KMS-11 (cell line): ENCODE results near the gene GCAT.

Experiments used
- H2AFZ ChIP-seq: fragments of 200-600 bp; sonication (generic); 2 replicates; pipeline ENCODE4 v1.6.1; 2016; ENCODE audit warnings: antibody characterized with exemption, mixed run types, low read depth
- H3K27ac ChIP-seq: fragments of 200-600 bp; sonication (generic); 2 replicates; pipeline ENCODE4 v1.6.1; 2016; ENCODE audit warnings: mild to moderate bottlenecking, mixed run types
- H3K27me3 ChIP-seq: fragments of 200-600 bp; sonication (generic); 2 replicates; pipeline ENCODE4 v1.6.1; 2017; ENCODE audit warnings: mild to moderate bottlenecking, low read depth, mixed run types, moderate library complexity; ENCODE audit not compliant: insufficient read depth
- H3K36me3 ChIP-seq: fragments of 200-600 bp; sonication (generic); 2 replicates; pipeline ENCODE4 v1.6.1; 2017; ENCODE audit warnings: mild to moderate bottlenecking, mixed run types; ENCODE audit not compliant: insufficient read depth
- H3K4me1 ChIP-seq: fragments of 200-600 bp; sonication (generic); 2 replicates; pipeline ENCODE4 v1.6.1; 2016; ENCODE audit warnings: mild to moderate bottlenecking, low read depth, mixed run types; ENCODE audit not compliant: poor library complexity, severe bottlenecking
- H3K4me2 ChIP-seq: fragments of 200-600 bp; sonication (generic); 2 replicates; pipeline ENCODE4 v1.7.0; 2016; ENCODE audit warnings: mild to moderate bottlenecking, mixed run types
- H3K4me3 ChIP-seq: fragments of 200-600 bp; sonication (generic); IDR thresholded peaks from 2 replicates; pipeline ENCODE4 v1.6.1; 2017; ENCODE audit warnings: low read depth, low read length, mixed read lengths; ENCODE audit not compliant: insufficient read depth
- H3K79me2 ChIP-seq: fragments of 200-600 bp; sonication (generic); 2 replicates; pipeline ENCODE4 v1.6.1; 2016; ENCODE audit warnings: low read depth, mixed run types; ENCODE audit not compliant: insufficient read depth
- H3K9ac ChIP-seq: fragments of 200-600 bp; sonication (generic); 2 replicates; pipeline ENCODE4 v1.6.1; 2016; ENCODE audit warnings: mild to moderate bottlenecking, mixed run types
- H4K20me1 ChIP-seq: fragments of 200-600 bp; sonication (generic); 2 replicates; pipeline ENCODE4 v1.6.1; 2016; ENCODE audit warnings: mild to moderate bottlenecking, mixed run types; ENCODE audit not compliant: insufficient read depth
- TF ChIP-seq, protein P1 (sequence below): fragments of 200-600 bp; sonication (generic); conservative IDR thresholded peaks from 2 replicates; pipeline ENCODE4 v1.6.1; 2017; ENCODE audit warnings: low read depth, mild to moderate bottlenecking, antibody characterized with exemption, low read length, moderate library complexity, mixed read lengths

GCAT gene

DNA sequence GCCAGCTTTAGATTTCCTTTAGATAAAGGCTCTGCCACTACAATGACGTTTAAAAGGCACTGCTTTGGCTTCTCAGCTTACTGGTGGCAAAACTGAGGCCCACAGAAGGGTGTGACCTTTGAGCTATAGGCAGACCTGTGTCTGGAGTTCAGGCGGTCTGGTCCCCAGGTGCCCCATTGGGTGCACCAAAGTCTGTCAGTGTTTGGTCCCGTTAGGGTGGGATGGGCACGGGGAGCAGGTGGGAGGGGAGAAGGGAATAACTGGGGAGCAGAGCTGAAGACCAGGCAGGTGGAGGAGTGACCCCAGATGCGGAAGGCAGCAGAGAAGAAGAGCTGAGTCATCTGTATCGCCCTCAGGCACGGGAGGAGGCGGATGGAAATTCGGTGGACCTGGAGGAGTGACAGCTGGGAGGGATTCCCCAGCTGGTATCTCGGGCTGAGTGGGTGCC lies 45.3 kb upstream of the GCAT start:
- TF ChIP-seq, protein P1, sequence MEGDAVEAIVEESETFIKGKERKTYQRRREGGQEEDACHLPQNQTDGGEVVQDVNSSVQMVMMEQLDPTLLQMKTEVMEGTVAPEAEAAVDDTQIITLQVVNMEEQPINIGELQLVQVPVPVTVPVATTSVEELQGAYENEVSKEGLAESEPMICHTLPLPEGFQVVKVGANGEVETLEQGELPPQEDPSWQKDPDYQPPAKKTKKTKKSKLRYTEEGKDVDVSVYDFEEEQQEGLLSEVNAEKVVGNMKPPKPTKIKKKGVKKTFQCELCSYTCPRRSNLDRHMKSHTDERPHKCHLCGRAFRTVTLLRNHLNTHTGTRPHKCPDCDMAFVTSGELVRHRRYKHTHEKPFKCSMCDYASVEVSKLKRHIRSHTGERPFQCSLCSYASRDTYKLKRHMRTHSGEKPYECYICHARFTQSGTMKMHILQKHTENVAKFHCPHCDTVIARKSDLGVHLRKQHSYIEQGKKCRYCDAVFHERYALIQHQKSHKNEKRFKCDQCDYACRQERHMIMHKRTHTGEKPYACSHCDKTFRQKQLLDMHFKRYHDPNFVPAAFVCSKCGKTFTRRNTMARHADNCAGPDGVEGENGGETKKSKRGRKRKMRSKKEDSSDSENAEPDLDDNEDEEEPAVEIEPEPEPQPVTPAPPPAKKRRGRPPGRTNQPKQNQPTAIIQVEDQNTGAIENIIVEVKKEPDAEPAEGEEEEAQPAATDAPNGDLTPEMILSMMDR: no peak
- no peak overlapping the region for H2AFZ ChIP-seq
- no peak overlapping the region for H3K4me2 ChIP-seq
- H3K79me2 ChIP-seq: no peaks in the 10 kb centered on the region
- no peaks in the 10 kb centered on the region for H4K20me1 ChIP-seq
- no peak overlapping the region for H3K4me3 ChIP-seq
- no peaks in the 10 kb centered on the region for H3K27me3 ChIP-seq
- no peaks in the 10 kb centered on the region for H3K36me3 ChIP-seq
- H3K9ac ChIP-seq: no peak overlapping the region
- peaks cover 24% of the 10 kb centered on the region for H3K4me1 ChIP-seq
- no peak overlapping the region; the same call in 1 of the 2 replicates for H3K27ac ChIP-seq

DNA sequence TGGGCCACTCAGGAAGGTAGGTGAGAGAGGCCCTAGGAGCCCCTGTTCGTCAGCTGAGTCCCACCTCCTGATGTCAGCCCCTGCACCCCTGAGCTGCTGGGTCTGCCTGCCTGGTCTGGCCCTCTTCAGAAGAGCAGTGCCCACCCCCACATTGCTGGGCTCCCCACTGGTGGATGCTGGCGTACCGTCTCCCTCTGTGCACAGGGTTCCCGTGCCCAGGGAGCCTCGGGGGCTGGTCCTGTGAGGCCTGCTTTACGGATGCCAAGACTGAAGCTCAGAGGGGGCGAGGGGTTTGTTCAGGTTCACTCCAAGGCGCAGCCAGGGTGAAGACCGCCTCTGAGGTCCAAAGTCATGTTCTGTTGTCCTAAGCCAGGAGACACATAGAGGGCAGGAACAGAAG lies 44.7 kb upstream of the GCAT start:
- H3K4me2 ChIP-seq: no peak overlapping the region
- H3K4me3 ChIP-seq: no peak overlapping the region
- no peak overlapping the region for H3K27ac ChIP-seq
- H3K79me2 ChIP-seq: no peaks in the 10 kb centered on the region
- H4K20me1 ChIP-seq: no peaks in the 10 kb centered on the region
- no peaks in the 10 kb centered on the region for H3K36me3 ChIP-seq
- H2AFZ ChIP-seq: no peak overlapping the region
- H3K27me3 ChIP-seq: no peaks in the 10 kb centered on the region
- H3K9ac ChIP-seq: no peak overlapping the region
- TF ChIP-seq, protein P1: no peak
- peaks cover 24% of the 10 kb centered on the region for H3K4me1 ChIP-seq

DNA sequence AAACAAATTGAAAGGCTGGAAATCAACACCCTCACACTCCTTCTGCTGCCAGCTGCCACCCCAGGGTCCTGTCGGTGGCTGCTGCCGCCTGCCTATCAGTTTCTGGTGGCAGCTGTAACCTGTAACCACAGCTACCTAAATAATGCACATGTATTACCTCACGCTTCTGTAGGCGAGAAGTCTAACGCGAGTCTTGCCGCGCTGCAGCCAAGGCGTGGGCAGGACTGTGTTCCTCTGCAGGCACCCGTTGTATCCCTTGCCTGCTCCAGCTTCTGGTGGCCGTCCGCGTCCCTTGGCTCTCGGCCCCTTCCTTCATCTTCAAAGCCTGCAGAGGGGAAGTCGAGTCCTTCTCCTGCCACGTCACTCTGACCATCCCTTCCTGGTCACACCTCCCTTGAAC lies 44.1 kb upstream of the GCAT start:
- Histone ChIP-seq H2AFZ (no peak overlapping the region), H3K36me3 (no peaks in the 10 kb centered on the region), H3K4me1 (peaks cover 24% of the 10 kb centered on the region), H3K9ac (no peak overlapping the region), H3K79me2 (no peaks in the 10 kb centered on the region), H4K20me1 (no peaks in the 10 kb centered on the region), H3K4me2 (no peak overlapping the region), H3K27me3 (no peaks in the 10 kb centered on the region), H3K27ac (no peak overlapping the region), H3K4me3 (no peak overlapping the region)
- TF ChIP-seq, protein P1: no peak

DNA sequence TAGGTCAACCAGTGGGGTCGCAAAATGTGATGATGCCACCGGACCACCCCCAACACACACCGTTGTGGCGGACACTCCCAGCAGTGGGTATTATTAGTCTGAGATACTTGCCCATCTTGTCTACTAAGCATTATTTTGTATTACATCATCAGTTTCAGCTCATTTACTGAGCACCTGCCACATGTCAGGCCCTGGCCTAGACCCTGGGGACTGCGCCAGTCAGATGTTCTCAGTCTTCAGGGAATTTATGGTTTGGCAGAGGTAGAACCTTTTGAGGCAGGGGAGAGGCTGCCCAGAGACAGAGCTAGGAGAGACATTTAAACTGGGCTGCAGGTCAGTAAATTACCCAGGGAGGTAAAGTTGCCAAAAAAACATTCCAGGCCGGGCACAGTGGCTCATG lies 43.1 kb upstream of the GCAT start:
- H3K4me2 ChIP-seq: peak overlapping the region; percentile 31; the same call in 1 of the 2 replicates
- peak overlapping the region; percentile 36; the same call in 1 of the 2 replicates for H3K27ac ChIP-seq
- peaks cover 24% of the 10 kb centered on the region for H3K4me1 ChIP-seq
- no peaks in the 10 kb centered on the region for H3K36me3 ChIP-seq
- H3K27me3 ChIP-seq: no peaks in the 10 kb centered on the region
- no peak overlapping the region for H3K4me3 ChIP-seq
- no peak overlapping the region for H2AFZ ChIP-seq
- no peaks in the 10 kb centered on the region for H4K20me1 ChIP-seq
- TF ChIP-seq, protein P1: no peak
- peak overlapping the region; percentile 6; the same call in 1 of the 2 replicates for H3K9ac ChIP-seq
- no peaks in the 10 kb centered on the region for H3K79me2 ChIP-seq

DNA sequence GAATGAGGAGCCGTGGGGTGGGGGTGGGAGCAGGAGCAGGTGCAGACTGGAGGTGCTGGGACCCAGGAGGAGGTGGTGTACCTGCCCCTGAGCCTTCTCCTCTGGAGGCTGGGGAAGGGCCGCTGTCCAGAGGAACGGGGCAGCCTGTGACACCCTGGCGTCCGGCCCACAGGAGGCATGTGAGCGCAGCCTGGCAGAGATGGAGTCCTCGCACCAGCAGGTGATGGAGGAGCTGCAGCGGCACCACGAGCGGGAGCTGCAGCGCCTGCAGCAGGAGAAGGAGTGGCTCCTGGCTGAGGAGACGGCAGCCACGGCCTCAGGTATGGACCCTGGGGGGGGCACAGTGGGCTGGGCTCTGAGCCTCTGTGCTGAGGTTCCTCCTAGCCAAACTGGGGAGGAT lies 42.2 kb upstream of the GCAT start:
- Histone ChIP-seq H3K4me2 (no peak overlapping the region), H3K9ac (no peak overlapping the region), H4K20me1 (no peaks in the 10 kb centered on the region), H3K79me2 (no peaks in the 10 kb centered on the region), H3K4me3 (no peak overlapping the region), H3K36me3 (no peaks in the 10 kb centered on the region), H3K27ac (no peak overlapping the region), H3K27me3 (no peaks in the 10 kb centered on the region), H3K4me1 (peaks cover 24% of the 10 kb centered on the region), H2AFZ (no peak overlapping the region)
- TF ChIP-seq, protein P1: no peak
